Stimulated activated CD4-positive, alpha-beta T cell treated with anti-CD3 and anti-CD28 coated beads, Interleukin-2, amount 100 ng/mL, for 4 hours (primary cell): ENCODE data around the gene CPZ.

Experiments used
- DNase-seq: peaks from one replicate; pipeline ENCODE4 v3.0.0-alpha.2; 2020; ENCODE audit warnings: low read depth

CPZ gene

DNA sequence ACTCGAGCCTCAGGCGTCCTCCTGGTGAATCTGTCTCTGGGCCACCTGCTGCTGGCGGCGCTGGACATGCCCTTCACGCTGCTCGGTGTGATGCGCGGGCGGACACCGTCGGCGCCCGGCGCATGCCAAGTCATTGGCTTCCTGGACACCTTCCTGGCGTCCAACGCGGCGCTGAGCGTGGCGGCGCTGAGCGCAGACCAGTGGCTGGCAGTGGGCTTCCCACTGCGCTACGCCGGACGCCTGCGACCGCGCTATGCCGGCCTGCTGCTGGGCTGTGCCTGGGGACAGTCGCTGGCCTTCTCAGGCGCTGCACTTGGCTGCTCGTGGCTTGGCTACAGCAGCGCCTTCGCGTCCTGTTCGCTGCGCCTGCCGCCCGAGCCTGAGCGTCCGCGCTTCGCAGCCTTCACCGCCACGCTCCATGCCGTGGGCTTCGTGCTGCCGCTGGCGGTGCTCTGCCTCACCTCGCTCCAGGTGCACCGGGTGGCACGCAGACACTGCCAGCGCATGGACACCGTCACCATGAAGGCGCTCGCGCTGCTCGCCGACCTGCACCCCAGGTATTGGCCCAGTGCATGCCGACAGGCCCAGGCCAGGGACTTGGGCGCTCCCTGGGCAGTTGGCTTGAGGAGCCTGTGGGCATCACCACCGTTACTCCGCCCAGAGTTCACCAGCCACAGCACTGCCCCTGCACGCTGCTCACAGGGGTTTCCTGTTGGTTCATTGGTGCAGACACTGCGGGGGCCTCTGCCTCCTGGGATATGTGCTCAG, 11.3 kb upstream of the CPZ start:
- DNase-seq: no peak

DNA sequence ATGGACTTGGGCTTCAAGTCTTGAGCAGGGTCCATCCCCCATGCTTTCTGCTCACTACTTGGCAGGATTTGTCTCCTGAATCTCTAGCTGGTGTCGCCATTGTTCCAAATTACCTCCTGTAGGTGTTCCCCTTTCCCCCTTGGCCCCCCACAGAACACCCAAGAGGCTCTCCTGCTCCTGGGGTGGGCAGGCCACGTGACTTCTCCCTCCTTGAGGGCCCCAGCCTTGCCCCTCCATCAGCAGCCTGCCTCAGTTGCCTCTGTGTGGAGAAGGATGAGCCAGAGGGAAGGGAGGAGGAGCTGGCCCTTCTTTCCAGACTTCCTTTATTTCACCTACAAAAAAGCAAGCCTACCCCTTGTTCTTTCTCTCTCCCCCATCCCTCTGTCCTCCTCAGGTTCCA, 10.5 kb upstream of the CPZ start:
- DNase-seq: no peak

DNA sequence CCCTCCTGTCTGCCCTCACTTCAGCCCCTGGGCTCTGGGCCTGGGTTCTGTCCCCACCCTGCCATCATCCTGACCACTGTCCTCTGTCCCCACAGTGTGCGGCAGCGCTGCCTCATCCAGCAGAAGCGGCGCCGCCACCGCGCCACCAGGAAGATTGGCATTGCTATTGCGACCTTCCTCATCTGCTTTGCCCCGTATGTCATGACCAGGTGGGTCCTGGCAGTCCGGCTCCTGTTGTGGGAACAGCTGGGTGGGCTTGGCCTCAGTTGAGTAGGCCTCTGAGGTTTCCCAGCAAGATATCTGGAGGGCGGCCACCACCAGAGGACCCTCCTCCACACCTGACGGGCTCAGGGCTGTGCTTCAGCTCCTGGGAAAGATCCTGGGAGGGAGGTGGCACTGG, 10.1 kb upstream of the CPZ start:
- DNase-seq: no peak

DNA sequence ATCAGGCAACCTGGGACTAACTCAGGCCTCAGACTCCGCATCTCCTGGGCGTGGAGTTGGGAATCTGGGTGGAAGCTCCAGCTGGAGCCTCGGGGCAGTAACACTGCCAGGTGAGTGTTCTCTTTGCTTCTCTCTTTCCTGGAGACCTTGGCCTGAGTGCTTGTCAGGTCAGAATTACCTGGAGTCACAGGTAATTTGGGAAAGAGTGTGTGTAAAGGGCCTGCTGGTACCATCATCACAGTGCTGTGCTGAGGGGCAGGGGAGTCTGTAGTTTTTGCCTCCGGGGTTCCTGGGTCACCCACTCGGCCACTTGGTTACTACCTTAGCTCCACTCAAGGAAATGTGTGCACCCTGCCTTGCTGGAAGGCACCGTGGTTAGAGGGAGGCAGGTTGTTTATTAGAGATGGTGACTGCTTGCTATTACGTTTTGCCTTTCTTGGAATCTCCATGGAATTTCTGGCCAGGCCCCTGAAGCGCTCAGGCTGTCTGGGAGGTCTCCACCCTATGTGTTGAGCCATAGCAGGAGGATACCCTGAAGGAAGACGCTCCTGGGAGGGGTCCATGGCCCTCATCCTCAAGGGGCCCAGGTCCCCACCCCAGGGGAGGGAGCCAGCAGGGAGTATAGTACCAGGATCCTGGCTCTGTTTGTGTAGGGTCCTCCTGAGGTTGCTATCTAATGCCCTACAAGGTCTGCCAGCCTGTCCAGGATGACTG, 9.5 kb upstream of the CPZ start:
- DNase-seq: no peak

GRCh38 chr4:8583655-8584025, 8.9 kb upstream of the CPZ start:
- DNase-seq: no peak

GRCh38 chr4:8585186-8585585, 7.4 kb upstream of the CPZ start:
- no peak for DNase-seq

- no peak for DNase-seq
Observed at GRCh38 chr4:8585721-8586212, 6.8 kb upstream of the CPZ start.

- no peak for DNase-seq
Observed at GRCh38 chr4:8586246-8586645, 6.3 kb upstream of the CPZ start.

- DNase-seq: no peak
Observed at GRCh38 chr4:8586671-8587468, 5.7 kb upstream of the CPZ start.

GRCh38 chr4:8587469-8588195, 4.9 kb upstream of the CPZ start:
- DNase-seq: no peak

GRCh38 chr4:8588196-8588470, 4.4 kb upstream of the CPZ start:
- DNase-seq: no peak

DNA sequence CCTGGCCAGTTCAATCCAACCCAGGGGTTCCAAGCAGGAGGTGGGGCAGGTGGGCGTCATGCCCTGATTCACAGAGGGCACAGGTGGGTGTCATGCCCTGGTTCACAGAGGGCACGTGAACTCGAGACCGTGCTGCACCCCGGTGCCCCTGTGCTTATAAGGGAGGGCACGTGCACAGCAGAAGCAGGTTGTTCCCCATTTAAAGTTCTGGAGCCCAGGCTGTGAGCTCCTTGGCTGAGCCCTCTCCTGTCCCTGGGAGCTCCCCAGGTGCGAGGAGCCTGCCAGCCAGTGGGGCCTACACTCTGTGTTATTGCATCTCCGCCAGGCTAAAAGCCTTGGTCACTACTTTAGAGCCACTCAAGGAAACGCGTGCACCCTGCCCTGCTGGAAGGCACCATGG, 3.2 kb upstream of the CPZ start:
- DNase-seq: no peak

- DNase-seq: no peak
Observed at GRCh38 chr4:8589823-8590545, 2.6 kb upstream of the CPZ start.

DNA sequence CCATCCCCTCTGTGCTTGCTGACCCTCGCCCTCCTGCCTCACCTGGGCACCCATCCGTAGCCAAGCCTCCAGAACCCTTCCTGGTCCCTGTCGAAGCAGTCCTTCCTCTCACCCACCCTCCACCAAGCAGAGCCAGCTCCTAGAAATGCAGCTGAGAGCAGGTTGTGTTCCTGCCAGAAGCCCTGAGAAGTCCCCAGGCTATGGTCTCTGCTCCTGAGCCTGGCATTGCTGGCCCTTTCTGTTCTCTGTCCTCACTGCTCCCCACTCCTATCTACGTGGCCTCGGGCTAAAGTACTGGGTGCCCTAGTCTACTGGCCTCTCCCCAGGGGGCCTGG, 2.1 kb upstream of the CPZ start:
- no peak for DNase-seq

GRCh38 chr4:8591114-8591513, 1.5 kb upstream of the CPZ start:
- no peak for DNase-seq

DNA sequence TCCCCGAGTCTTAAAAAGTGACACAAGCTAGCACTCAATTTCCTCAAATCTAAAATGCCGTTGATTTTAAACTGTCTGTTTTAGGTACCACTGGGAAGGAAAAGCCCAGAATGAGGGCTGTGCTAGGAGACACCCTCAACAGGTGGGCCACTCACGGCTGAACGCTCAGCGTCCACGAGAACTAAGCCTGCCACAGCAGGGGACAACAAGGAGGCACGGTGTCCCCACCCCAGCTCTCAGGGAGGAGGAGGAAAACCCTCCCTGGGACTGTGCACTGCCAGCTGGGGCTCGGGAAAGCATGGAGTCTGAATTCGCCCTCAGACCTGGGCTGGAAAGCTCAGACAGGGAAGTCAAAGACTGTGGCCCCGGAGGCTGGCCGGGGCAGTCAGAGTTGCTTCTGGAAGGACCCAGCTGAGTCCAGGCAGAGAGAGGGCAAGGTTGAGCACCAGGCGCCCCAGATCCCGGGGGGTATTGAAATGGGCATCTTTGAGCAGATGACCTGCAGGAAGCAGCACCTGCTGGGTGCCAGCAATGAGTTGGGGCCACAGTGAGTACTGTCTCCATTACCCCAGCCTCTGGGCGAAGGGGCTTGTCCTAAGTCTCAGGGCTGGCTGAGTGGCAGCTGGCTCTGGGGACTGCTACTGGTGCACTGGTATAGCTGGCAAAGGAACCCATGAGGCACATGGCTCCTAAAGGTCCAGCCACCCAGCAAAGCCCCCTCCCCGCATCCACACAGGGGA, 769 bp upstream of the CPZ start:
- DNase-seq: no peak

GRCh38 chr4:8593264-8594096, 915 bp downstream of the CPZ start:
- no peak for DNase-seq

DNA sequence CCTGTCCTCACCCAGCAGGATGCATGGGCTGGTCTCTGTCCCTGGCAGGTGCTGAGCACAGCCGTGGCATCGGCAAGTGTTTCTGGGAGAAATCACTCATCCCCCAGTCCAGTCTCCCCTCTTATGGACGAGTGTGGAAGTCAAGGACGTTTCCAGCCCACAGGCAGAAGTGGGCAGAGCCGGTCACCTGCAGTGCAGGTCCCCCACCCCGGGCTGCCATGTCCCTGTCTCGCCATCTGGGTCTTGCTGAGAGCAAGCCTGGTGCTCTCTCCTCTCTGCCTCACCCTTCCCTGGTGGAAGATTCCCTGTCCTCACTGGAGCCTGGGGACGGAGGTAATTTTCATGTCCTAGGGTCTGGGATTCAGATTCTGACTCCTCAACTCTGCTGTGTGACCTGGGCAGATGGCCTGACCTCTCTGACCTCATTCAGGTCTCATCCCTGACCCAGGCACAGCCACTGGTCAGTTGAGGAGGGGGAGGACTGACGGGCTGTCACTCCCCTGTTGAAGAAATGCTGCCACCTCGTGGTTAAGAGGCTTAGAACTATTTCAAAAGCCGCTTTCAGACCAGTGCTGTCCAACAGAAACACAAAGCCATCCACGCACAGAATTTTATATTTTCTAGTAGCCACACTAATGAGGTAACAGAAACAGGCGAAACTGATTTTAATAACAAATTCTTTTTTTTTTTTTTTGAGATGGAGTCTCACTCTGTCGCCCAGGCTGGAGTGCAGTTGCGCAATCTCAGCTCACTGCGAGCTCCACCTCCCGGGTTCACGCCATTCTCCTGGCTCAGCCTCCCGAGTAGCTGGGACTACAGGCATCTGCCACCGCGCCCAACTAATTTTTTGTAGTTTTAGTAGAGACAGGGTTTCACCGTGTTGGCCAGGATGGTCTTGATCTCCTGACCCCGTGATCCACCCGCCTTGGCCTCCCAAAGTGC, 1.8 kb downstream of the CPZ start:
- no peak for DNase-seq
